Mesenchymal stem cell (in vitro differentiated cells and primary cell): Measurements from ENCODE around the gene FSTL4.

Source experiments
- DNase-seq: peaks from one replicate; pipeline ENCODE4 v3.0.0-alpha.2; 2013
- H2AFZ ChIP-seq: one replicate; pipeline ENCODE4 v1.6.1; 2013; ENCODE audit warnings: low read depth, mild to moderate bottlenecking, control low read depth, inconsistent platforms, low read length, moderate library complexity
- H2AK5ac ChIP-seq: 2 replicates; pipeline ENCODE4 v1.6.1; 2013; ENCODE audit warnings: low read length, moderate library complexity, mild to moderate bottlenecking, inconsistent platforms; ENCODE audit not compliant: severe bottlenecking
- H2BK120ac ChIP-seq: one replicate; pipeline ENCODE4 v1.6.1; 2013; ENCODE audit warnings: low read depth, mild to moderate bottlenecking, inconsistent platforms, low read length, moderate library complexity
- H2BK12ac ChIP-seq, 2 experiments: one replicate each; pipeline ENCODE4 v1.6.1; 2013; ENCODE audit warnings: inconsistent platforms in 2 of 2, low read length in 2 of 2, mild to moderate bottlenecking in 2 of 2, moderate library complexity in 2 of 2, control low read depth in 1 of 2
- H2BK15ac ChIP-seq: one replicate; pipeline ENCODE4 v1.6.1; 2013; ENCODE audit warnings: mild to moderate bottlenecking, low read depth, inconsistent platforms; ENCODE audit not compliant: poor library complexity, severe bottlenecking
- H2BK5ac ChIP-seq: 2 replicates; pipeline ENCODE4 v1.6.1; 2013; ENCODE audit warnings: low read depth, mild to moderate bottlenecking, low read length, control low read depth, inconsistent platforms; ENCODE audit not compliant: poor library complexity, severe bottlenecking
- H3K14ac ChIP-seq, 2 experiments: one replicate each; pipeline ENCODE4 v1.6.1; 2013; ENCODE audit warnings: inconsistent platforms in 2 of 2, low read length in 2 of 2, control low read depth in 1 of 2, mild to moderate bottlenecking in 1 of 2, moderate library complexity in 1 of 2
- H3K18ac ChIP-seq, 2 experiments: one replicate each; pipeline ENCODE4 v1.6.1; 2013; ENCODE audit warnings: inconsistent platforms in 2 of 2, low read length in 2 of 2, control low read depth in 1 of 2, low read depth in 1 of 2, mild to moderate bottlenecking in 1 of 2
- H3K23ac ChIP-seq, 2 experiments: one replicate each; pipeline ENCODE4 v1.6.1; 2013; ENCODE audit warnings: inconsistent platforms in 2 of 2, low read length in 2 of 2, mild to moderate bottlenecking in 2 of 2, moderate library complexity in 2 of 2, control low read depth in 1 of 2
- H3K27ac ChIP-seq: 2 replicates; pipeline ENCODE4 v1.5.1; 2013; ENCODE audit warnings: mild to moderate bottlenecking, moderate library complexity, low read length, control low read depth, inconsistent platforms; ENCODE audit not compliant: poor library complexity, severe bottlenecking
- H3K27me3 ChIP-seq, 2 experiments: 2 replicates each; pipeline versions ENCODE4 v1.6.1 to v1.7.0; 2013; ENCODE audit warnings: low read length in 2 of 2, mild to moderate bottlenecking in 2 of 2, moderate library complexity in 2 of 2, control low read depth in 1 of 2, inconsistent platforms in 1 of 2; ENCODE audit not compliant: control insufficient read depth in 1 of 2, insufficient read depth in 1 of 2
- H3K36me3 ChIP-seq, 2 experiments: 2 replicates each; pipeline versions ENCODE4 v1.6.1 to v1.7.0; 2013; ENCODE audit warnings: low read length in 2 of 2, control low read depth in 1 of 2, inconsistent platforms in 1 of 2, low read depth in 1 of 2, mild to moderate bottlenecking in 1 of 2; ENCODE audit not compliant: insufficient read depth in 2 of 2, control insufficient read depth in 1 of 2
- H3K4ac ChIP-seq, 2 experiments: one replicate each; pipeline ENCODE4 v1.6.1; 2013; ENCODE audit warnings: inconsistent platforms in 2 of 2, low read length in 2 of 2, mild to moderate bottlenecking in 2 of 2, moderate library complexity in 2 of 2, control low read depth in 1 of 2, low read depth in 1 of 2
- H3K4me1 ChIP-seq: 2 replicates; pipeline ENCODE4 v1.6.1; 2013; ENCODE audit warnings: low read depth, low read length, control low read depth; ENCODE audit not compliant: control insufficient read depth, insufficient read depth
- H3K4me2 ChIP-seq: 2 replicates; pipeline ENCODE4 v1.6.1; 2013; ENCODE audit warnings: low read length, mild to moderate bottlenecking, inconsistent platforms; ENCODE audit not compliant: poor library complexity, severe bottlenecking
- H3K4me3 ChIP-seq, 2 experiments: 2 replicates each; pipeline versions ENCODE4 v1.5.1 to v1.7.0; 2013; ENCODE audit warnings: low read length in 2 of 2, mild to moderate bottlenecking in 2 of 2, control low read depth in 1 of 2, low read depth in 1 of 2; ENCODE audit not compliant: insufficient read depth in 1 of 2
- H3K79me1 ChIP-seq: replicated peaks from 2 replicates; pipeline ENCODE4 v1.6.1; 2013; ENCODE audit warnings: mild to moderate bottlenecking, control low read depth, low read length, inconsistent platforms; ENCODE audit not compliant: poor library complexity, severe bottlenecking
- H3K9ac ChIP-seq: 2 replicates; pipeline ENCODE4 v1.7.0; 2013; ENCODE audit warnings: mild to moderate bottlenecking, low read length, moderate library complexity
- H3K9me3 ChIP-seq: 2 replicates; pipeline ENCODE4 v1.7.0; 2013; ENCODE audit warnings: mild to moderate bottlenecking, low read length; ENCODE audit not compliant: control insufficient read depth
- H4K8ac ChIP-seq: one replicate; pipeline ENCODE4 v1.6.1; 2013; ENCODE audit warnings: inconsistent platforms, mild to moderate bottlenecking, low read length, moderate library complexity
- H4K91ac ChIP-seq: one replicate; pipeline ENCODE4 v1.6.1; 2013; ENCODE audit warnings: mild to moderate bottlenecking, low read length, inconsistent platforms
- WGBS: methylation state at CpG from one replicate; pipeline ENCODE4 v1.1.7; 2013; ENCODE audit warnings: mixed read lengths; 5-methylcytosine and 5-hydroxymethylcytosine counted together

The FSTL4 gene

GRCh38 chr5:133371371-133372155 is 240.8 kb downstream of the FSTL4 start:
- no peak overlapping the region for H2AK5ac ChIP-seq
- DNase-seq: no peak
- no peak overlapping the region for H2AFZ ChIP-seq
- 76% methylated on average over 14 of the region's 15 CpGs for WGBS
- no peak overlapping the region for H3K4me2 ChIP-seq
- H2BK5ac ChIP-seq: no peak overlapping the region
- H3K4me1 ChIP-seq: no peaks in the 10 kb centered on the region
- H3K27ac ChIP-seq: no peak overlapping the region
- H2BK12ac ChIP-seq: no peak overlapping the region
- no peaks in the 10 kb centered on the region for H3K36me3 ChIP-seq
- H4K8ac ChIP-seq: no peak overlapping the region
- H3K23ac ChIP-seq: no peak overlapping the region
- H3K14ac ChIP-seq: no peak overlapping the region
- H3K4me3 ChIP-seq: no peak overlapping the region
- H2BK15ac ChIP-seq: no peak overlapping the region
- no peak overlapping the region for H2BK120ac ChIP-seq
- no peak overlapping the region for H3K9ac ChIP-seq
- H4K91ac ChIP-seq: no peak overlapping the region
- H3K27me3 ChIP-seq: peaks cover 24% of the 10 kb centered on the region in 2 experiments
- H3K4ac ChIP-seq: no peak overlapping the region
- H3K9me3 ChIP-seq: peaks cover 11% of the 10 kb centered on the region
- no peaks in the 10 kb centered on the region for H3K79me1 ChIP-seq
- no peak overlapping the region for H3K18ac ChIP-seq

- Histone ChIP-seq H2AFZ (no peak overlapping the region), H3K79me1 (no peaks in the 10 kb centered on the region), H3K9me3 (peaks cover 8% of the 10 kb centered on the region), H4K91ac (no peak overlapping the region), H4K8ac (no peak overlapping the region), H3K27me3 (peaks cover 24 to 27% of the 10 kb centered on the region in 2 experiments), H3K4ac (no peak overlapping the region), H3K36me3 (no peaks in the 10 kb centered on the region), H2BK12ac (no peak overlapping the region), H3K4me2 (no peak overlapping the region), H3K23ac (no peak overlapping the region), H3K4me1 (no peaks in the 10 kb centered on the region), H2BK15ac (no peak overlapping the region), H2BK120ac (no peak overlapping the region), H2AK5ac (no peak overlapping the region), H3K4me3 (no peak overlapping the region), H3K9ac (no peak overlapping the region), H3K14ac (no peak overlapping the region), H2BK5ac (no peak overlapping the region), H3K18ac (no peak overlapping the region), H3K27ac (no peak overlapping the region)
- WGBS: 94% methylated on average over 7 of the region's 7 CpGs
- DNase-seq: no peak
Measured at GRCh38 chr5:133370904-133371303, 241.4 kb downstream of the FSTL4 start.

- no peak overlapping the region for H4K8ac ChIP-seq
- no peak overlapping the region for H2BK15ac ChIP-seq
- no peak for DNase-seq
- no peak overlapping the region for H2BK12ac ChIP-seq
- H2AK5ac ChIP-seq: no peak overlapping the region
- peaks cover 26 to 34% of the 10 kb centered on the region in 2 experiments for H3K27me3 ChIP-seq
- no peak overlapping the region for H3K9ac ChIP-seq
- no peak overlapping the region for H2BK5ac ChIP-seq
- 76% methylated on average over 8 of the region's 8 CpGs for WGBS
- no peak overlapping the region for H3K4ac ChIP-seq
- no peaks in the 10 kb centered on the region for H3K36me3 ChIP-seq
- no peak overlapping the region for H3K18ac ChIP-seq
- no peak overlapping the region for H2AFZ ChIP-seq
- no peak overlapping the region for H3K23ac ChIP-seq
- peaks cover 5% of the 10 kb centered on the region for H3K9me3 ChIP-seq
- no peak overlapping the region for H3K27ac ChIP-seq
- H3K14ac ChIP-seq: no peak overlapping the region
- H3K4me2 ChIP-seq: no peak overlapping the region
- no peaks in the 10 kb centered on the region for H3K4me1 ChIP-seq
- H2BK120ac ChIP-seq: no peak overlapping the region
- no peak overlapping the region for H3K4me3 ChIP-seq
- H4K91ac ChIP-seq: no peak overlapping the region
- no peaks in the 10 kb centered on the region for H3K79me1 ChIP-seq
Measured at GRCh38 chr5:133370036-133370831, 242.1 kb downstream of the FSTL4 start.
